HG03521 (cell line): ENCODE results near the gene PKP4.

Experiments used
- ATAC-seq: cut with Tn5 transposase; IDR thresholded peaks from one replicate; pipeline ENCODE4 v1.9.1; 2021; ENCODE audit warnings: mild to moderate bottlenecking, moderate library complexity; ENCODE audit not compliant: unreplicated experiment

PKP4 gene

GRCh38 chr2:158582670-158583069 is 125.9 kb downstream of the PKP4 start:
- no peak for ATAC-seq

DNA sequence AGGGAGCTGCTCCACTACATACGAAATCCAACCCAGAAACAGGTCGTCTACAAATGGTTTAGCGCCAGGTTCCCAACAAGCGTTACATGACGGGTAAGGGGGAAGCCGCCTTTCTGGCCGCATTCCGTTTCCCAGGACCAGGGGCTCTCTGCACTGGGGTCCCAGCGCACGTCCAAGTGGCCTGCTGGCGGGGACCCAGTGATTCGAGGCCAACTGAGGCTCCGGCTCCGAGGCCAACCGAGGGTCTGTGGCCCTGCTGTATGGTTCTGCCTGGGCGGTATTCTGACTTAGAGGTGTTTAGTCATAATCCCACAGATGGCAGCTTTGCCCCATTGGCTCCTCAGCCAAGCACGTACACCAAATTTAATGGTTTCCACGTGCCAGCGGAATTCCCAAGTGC is 127.2 kb downstream of the PKP4 start:
- ATAC-seq: no peak

GRCh38 chr2:158586491-158586890 is 129.7 kb downstream of the PKP4 start:
- no peak for ATAC-seq

DNA sequence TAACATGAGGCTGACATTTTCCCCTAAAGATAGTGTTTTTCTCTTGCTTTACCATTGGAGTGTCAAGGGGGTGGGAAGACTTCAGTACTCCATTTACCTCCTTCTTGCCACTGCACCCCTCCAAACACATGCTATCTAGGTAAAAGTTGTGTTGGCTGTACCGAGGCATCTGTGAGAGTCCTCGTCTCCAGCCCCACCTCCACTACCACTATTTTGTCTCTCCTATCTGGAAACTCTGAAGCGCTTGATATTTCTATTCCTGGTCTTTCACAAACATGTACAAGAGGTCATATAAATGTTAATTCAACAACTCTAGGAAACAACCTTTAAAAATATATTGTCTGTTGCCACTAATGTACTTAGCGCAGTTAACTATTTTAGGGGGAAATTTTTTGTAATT is 132.6 kb downstream of the PKP4 start:
- no peak for ATAC-seq

DNA sequence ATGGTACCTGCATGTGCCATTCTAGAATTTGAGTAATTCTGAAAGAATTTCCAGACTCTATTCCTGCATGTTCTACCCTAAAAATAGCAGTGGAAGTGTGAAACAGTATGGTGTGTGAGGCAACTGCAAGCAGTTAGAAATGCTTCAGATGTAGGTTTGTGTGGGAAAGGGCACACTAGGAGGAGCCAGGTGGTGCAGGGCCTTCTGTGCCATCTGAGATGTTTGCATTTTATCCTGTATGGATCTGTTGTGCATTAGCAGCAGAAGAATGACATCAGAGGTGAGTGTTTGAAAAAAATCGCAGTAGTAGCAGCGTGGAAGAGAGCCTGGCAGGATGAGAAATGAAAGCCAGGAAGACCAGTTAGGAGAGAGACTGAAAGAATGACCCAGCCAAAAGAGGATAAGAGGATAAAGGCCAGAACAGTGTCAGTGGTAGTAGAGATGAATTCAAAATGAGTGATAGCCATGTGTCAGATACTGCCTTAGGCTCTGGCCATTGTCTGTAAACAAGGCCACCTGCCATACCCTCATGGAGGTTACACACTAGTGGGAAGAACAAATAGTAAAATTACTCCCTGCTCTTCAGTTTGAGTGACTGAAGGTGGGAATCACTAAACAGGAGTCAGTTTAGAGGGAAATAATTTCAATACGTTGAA is 142.2 kb downstream of the PKP4 start:
- no peak for ATAC-seq

GRCh38 chr2:158599609-158600008 is 142.9 kb downstream of the PKP4 start:
- ATAC-seq: no peak

GRCh38 chr2:158600155-158600802 is 143.5 kb downstream of the PKP4 start:
- ATAC-seq: no peak

- ATAC-seq: no peak
Observed at GRCh38 chr2:158602027-158602426, 145.3 kb downstream of the PKP4 start.

- no peak for ATAC-seq
Observed at GRCh38 chr2:158603205-158603604, 146.5 kb downstream of the PKP4 start.

- ATAC-seq: no peak
Observed at GRCh38 chr2:158603986-158604385, 147.2 kb downstream of the PKP4 start.

DNA sequence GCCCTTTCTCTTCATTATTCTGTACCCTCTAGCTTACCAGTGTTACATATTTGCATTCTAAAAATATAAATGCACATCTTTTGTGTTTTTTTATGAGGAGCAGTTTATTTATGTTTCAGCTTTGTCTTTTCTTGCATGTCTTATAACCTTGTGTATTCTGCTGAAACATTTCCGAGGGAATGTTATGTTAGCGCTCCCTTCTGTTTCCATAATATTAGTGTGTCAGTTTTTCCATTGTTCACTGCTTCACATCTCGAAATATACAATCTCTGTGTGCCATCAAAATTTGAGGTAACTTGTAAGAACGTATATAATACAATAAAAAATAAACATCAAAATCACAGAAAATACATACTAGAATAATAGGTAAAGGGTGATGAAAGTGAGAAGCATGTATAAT is 153.3 kb downstream of the PKP4 start:
- no peak for ATAC-seq

DNA sequence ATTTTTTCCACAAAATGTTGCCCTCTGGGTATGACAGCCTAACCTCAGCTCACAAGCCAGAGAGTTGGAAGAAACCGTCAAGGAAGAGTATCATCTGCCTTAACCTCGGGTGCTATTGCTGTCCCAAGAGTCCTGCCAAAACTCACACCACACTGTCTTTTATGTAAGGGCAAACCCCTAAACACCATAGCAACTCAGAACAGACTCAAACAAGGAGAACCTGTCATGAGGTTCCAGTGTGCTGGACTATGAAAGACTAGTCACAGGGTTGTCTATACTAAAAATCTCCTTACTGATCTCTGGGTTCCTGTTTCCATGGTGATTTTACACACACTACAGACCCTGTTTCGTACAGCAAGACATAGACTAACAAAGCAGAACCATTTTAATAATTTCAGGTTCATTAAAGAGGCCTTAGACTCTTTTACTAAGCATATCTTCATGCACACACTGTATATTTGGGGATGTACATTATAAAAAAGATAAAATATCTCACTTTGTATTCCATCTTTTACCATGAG is 159.8 kb downstream of the PKP4 start:
- ATAC-seq: no peak

- ATAC-seq: no peak
Observed at GRCh38 chr2:158618891-158619490, 162.2 kb downstream of the PKP4 start.

GRCh38 chr2:158619496-158619895 is 162.7 kb downstream of the PKP4 start:
- ATAC-seq: no peak

DNA sequence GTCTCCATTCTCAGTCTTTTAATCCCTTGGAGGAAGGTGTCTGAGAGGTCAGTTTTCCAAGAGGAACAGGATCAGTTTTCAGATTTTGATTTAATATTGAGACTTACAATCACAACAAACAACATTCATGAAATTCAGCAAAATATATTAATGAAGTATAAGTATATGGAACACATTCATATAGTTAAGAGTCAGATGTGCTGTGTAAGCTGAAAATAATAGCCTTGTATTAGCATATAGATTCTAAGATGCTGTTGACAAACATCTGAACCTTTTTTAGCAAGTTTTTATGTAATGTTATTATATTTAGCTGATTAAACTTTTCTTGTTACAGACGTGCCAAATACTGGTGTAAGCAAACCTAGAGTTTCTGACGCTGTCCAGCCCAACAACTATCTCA is 163.9 kb downstream of the PKP4 start:
- no peak for ATAC-seq

GRCh38 chr2:158624071-158624667 is 167.4 kb downstream of the PKP4 start:
- ATAC-seq: no peak

DNA sequence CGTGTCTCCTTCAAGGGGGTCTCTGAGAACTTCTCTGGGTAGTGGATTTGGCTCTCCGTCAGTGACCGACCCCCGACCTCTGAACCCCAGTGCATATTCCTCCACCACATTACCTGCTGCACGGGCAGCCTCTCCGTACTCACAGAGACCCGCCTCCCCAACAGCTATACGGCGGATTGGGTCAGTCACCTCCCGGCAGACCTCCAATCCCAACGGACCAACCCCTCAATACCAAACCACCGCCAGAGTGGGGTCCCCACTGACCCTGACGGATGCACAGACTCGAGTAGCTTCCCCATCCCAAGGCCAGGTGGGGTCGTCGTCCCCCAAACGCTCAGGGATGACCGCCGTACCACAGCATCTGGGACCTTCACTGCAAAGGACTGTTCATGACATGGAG is 168.2 kb downstream of the PKP4 start:
- ATAC-seq: no peak

GRCh38 chr2:158629116-158629515 is 172.4 kb downstream of the PKP4 start:
- no peak for ATAC-seq

GRCh38 chr2:158633261-158633660 is 176.5 kb downstream of the PKP4 start:
- ATAC-seq: no peak

DNA sequence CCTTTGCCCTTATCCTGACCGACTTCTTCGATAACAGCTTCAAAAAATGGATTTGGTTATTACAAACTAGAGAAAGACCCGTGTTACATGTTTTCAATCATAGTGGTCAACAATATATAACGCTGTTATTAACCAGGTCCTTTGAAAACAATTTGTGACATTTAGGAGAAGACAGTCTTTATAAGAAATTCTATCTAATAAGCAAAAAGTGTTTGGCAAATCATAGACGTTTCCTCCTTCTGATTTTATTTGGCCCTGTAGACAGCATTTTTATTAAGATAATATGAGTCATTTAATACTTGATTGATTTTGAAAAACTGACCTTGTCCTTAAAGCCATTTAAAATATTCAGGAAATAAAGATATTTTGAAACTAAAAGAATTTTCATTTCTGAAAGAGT is 177.9 kb downstream of the PKP4 start:
- ATAC-seq: no peak

DNA sequence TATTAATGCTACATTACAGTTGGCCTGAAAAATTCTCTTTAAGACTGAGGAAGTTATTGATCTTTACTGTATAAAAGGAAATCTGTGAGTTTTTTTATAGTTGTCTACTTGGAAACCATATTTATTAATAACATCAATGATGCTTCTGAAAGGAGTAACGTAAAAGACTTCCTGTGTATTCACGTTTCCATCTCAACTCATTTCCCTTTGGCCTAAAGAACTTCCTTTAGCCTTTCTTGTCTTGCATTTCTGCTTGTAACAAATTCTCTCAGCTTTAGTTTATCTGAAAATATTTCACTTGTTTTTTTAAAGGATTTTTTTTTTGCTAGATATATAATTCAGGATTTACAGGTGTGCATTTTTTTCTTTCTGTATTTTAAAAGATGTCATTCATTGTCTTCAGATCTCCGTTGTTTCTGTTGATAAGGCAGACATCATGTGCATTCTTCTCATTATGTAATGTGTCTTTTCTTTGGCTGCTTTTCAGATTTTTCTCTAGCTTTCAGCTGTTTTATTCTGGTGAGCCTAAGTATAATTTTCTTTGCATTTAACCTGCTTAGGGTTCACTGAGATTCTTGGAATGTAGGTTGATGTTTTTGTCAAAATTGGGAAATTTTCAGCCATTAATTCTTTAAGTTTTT is 179.3 kb downstream of the PKP4 start:
- ATAC-seq: no peak
